Stimulated activated CD4-positive, alpha-beta T cell treated with anti-CD3 and anti-CD28 coated beads, Interleukin-15, amount 100 ng/mL, for 48 hours (primary cell): ENCODE measurements around the gene SSX2IP.
"Not testable (repeated sequence)": the region's sequence is repeated elsewhere in the genome, so short reads cannot be mapped to it uniquely, and the experiment has no call there.

ENCODE experiments used
- DNase-seq, 2 donors: peaks; one replicate each; pipeline ENCODE4 v3.0.0-alpha.2; 2020; ENCODE audit warnings: low read depth in 2 of 2

SSX2IP gene

GRCh38 chr1:84617349-84617748, 72.9 kb downstream of the SSX2IP start:
- no peak for DNase-seq

GRCh38 chr1:84615790-84616189, 74.5 kb downstream of the SSX2IP start:
- no peak for DNase-seq

GRCh38 chr1:84613887-84614286, 76.4 kb downstream of the SSX2IP start:
- no peak for DNase-seq

GRCh38 chr1:84613026-84613425, 77.2 kb downstream of the SSX2IP start:
- DNase-seq: no peak

DNA sequence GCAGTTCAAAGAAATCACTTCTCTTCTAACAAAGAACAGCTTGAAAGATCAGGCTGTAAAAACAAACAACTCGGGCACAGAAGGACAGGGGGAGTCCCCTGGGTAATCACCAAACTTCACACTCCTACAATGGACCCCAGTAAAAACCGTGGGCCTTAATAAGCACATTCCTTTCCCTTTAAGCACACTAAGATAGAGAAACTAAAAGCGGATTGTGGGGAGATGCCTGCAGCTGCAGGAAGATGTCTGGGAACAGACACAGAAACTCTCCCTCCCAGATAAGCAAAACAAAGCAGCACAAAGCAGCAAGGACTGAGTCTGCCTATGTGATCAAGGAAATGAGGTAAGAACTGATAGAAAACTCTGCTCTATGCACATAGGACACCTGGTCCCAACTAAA, 78.5 kb downstream of the SSX2IP start:
- DNase-seq: no peak

DNA sequence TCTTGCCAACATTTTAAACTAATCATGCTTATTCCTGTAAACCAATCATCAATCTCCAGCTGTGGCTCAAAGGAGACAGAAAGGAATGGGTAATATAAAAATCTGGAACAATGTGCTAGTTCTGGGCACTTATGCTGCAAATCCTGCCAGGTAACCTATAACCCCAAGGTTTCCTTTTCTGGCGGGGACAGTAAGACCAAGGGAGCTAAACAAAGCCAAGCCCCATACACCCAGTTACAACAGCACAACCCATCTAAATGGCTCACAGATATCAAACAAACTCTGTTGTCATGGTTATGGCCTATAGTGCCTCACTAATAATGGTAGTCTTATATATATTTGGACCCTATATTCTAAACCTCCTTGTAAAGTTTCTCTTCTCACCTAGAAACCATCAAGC, 79.2 kb downstream of the SSX2IP start:
- DNase-seq: no peak

- no peak for DNase-seq
Measured at GRCh38 chr1:84606977-84607376, 83.3 kb downstream of the SSX2IP start.

GRCh38 chr1:84605157-84605556, 85.1 kb downstream of the SSX2IP start:
- DNase-seq: no peak

DNA sequence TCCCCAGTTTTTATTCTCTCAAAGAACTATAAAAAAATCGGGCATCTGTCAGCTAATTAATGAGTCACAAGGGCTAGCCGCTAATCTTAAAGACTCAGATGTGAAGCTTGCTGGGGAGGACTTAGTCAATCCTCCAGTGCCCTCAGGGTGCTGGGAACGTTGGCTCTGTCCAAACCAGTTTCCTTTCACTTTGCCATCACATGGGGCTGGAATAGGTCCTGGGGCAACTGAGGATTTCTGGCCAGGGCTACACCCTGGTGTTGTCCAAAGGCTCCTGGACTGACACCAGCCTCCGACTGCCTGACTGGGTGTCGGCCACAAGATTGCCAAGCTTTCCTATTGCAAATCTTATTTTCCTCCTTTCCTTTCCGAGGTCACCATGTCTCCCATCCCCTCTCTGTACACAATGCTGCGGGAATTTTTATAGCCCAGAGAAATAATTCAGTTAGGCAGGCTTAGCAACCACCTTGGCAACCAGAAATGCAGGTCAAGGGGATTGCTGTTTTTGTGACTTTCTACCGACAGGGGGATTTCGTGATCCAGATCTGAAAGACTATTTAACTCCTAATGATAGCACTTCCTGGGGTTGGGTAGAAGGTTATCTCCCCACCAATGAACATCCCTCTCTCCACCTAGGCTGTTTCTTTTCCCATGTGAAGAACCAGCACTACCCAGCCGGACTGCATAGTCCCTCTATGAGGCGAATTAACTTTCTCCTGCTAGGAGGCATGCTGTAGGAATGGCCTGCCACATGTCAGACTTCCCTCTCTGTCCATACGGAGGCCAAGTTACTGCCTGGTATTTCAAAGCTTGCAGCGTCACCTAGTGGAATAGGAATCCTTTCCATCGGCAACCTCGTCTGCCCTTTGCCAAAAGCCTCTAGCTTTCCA, 86.1 kb downstream of the SSX2IP start:
- DNase-seq: no peak

DNA sequence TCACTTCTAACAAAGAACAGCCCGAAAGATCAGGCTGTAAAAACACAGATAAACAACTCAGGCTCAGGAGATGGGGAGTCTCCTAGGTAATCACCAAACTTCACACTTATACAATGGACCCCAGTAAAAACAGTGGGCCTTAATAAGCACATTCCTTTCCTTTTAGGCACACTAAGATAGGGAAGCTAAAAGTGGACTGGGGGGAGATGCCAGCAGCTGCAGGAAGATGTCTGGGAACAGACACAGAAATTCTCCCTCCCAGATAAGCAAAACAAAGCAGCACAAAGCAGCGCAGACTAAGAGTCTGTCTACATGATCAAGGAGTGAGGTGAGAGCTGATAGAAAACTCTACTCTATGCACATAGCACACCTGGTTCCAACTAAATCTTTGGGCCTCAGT, 87.0 kb downstream of the SSX2IP start:
- no peak for DNase-seq

- no peak for DNase-seq
Measured at GRCh38 chr1:84600796-84601195, 89.5 kb downstream of the SSX2IP start.

DNA sequence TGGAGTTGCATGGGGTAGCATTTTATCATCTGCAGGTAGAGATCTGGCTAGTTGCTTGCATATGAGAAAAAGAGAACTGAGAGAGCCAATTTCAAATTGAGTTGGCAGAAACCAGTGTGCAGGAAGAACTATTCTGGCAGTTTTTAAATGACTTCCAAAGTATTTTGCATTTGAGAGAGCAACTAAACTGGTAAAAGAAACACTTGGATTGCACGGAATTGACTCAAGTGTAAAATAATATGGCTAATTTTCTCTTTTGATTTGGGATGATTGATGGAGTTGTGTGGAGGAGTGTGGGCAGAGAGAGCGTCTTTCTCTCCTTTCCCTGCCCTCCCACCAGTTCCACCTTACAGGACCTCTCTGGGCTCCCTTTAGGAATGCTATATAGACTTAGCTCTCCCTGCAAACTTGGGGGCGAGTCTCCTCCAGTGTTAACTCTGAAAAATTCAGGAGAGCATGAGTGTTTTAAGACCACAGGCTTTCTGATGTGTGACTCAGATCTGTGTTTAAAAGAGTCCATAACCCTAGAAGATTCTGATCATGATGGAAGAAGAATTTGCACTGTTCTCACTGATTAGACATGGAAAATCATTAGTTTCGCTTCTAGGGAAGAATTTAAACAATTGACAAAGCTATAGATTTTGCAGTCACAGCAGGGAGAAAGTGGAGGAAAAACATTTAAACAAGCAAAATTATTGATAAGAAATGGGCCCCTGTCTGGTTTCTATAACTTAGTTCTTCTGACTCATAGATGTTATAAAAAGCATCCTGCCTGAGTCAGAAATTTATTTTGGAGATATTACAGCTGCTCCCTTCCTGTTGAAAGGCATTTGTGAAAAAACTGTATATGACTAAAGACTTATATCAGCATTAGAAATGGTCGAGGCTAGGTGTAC, 91.2 kb downstream of the SSX2IP start:
- DNase-seq: no peak

GRCh38 chr1:84598418-84598817, 91.8 kb downstream of the SSX2IP start:
- DNase-seq: no peak

- no peak for DNase-seq
Measured at GRCh38 chr1:84597011-84597410, 93.2 kb downstream of the SSX2IP start.

GRCh38 chr1:84594959-84595358, 95.3 kb downstream of the SSX2IP start:
- DNase-seq: not testable (repeated sequence)
